Right atrium auricular region (tissue), 2 donors: Measurements from ENCODE around the gene SMC4. TPM values are rescaled to one million over a fixed set of nuclear protein-coding genes. Genes with fewer than 3 reads are reported as not detected.

Source experiments
- DNase-seq: peaks from one replicate; pipeline ENCODE4 v3.0.0-alpha.2; 2019; ENCODE audit warnings: low spot score
- H3K27ac ChIP-seq, 2 donors: fragments of 200-600 bp; sonication (generic); 1 replicate in 1 of 2; 2 replicates in 1 of 2; pipeline ENCODE4 v1.5.1; 2016 to 2019
- H3K27me3 ChIP-seq, 2 donors: fragments of 200-600 bp; sonication (generic); one replicate each; pipeline versions ENCODE4 v1.5.1 to v1.6.0; 2017 to 2019
- H3K36me3 ChIP-seq: fragments of 200-600 bp; sonication (generic); one replicate; pipeline ENCODE4 v1.5.1; 2016
- H3K4me1 ChIP-seq, 2 donors: fragments of 200-600 bp; sonication (generic); one replicate each; pipeline versions ENCODE4 v1.5.1 to v1.6.0; 2017 to 2019
- H3K4me3 ChIP-seq, 2 donors: fragments of 200-600 bp; sonication (generic); 1 replicate in 1 of 2; 2 replicates in 1 of 2; pipeline ENCODE4 v1.5.1; 2017 to 2019; ENCODE audit warnings: mild to moderate bottlenecking in 1 of 2, moderate library complexity in 1 of 2
- H3K9me3 ChIP-seq, 2 donors: fragments of 200-600 bp; sonication (generic); one replicate each; pipeline ENCODE4 v1.5.1; 2019
- microRNA counts, 2 donors: library from miRNA; unstranded; fragments of <30 nt; microRNA quantifications; one replicate each; lab custom pipeline; 2016 to 2017
- microRNA-seq, 2 donors: library from miRNA; unstranded; fragments of <30 nt; microRNA quantifications; one replicate each; pipeline ENCODE4, GENCODE V29; 2016 to 2017; ENCODE audit warnings: borderline number of aligned reads in 2 of 2, borderline replicate concordance in 1 of 2
- total RNA-seq, 2 donors: library from RNA; depleted of rRNA; stranded (reverse); fragments of >200 nt; gene quantifications; one replicate each; pipeline ENCODE4 v1.1.0, GENCODE V29; 2016
- TF ChIP-seq, protein P1 (sequence below), 2 donors: fragments of 200-600 bp; sonication (generic); IDR thresholded peaks; one replicate each; pipeline ENCODE4 v1.5.1; 2019; ENCODE audit warnings: antibody characterized with exemption in 2 of 2

The SMC4 gene
- total RNA-seq, 2 donors from 2014 or later: 10.7 to 10.8 TPM

DNA sequence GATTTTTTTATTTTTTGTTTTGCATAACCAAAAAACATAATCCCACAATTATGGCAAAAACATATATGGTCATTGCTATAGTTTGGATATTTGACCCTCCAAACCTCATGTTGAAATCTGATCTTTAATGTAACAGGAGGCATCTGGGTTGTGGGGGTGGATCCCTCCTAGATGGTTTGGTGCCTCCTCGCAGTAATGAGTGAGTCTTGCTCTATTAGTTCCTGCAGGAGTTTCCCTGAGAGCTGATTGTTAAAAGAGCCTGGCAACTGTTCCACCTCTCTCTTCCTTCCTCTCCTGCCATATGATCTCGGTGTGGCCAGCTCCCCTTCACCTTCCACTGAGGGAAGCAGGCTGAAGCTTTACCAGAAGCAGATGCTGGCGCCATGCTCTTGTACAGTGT is 83.3 kb downstream of the SMC4 start:
- H3K36me3 ChIP-seq: no peaks in the 10 kb centered on the region
- no peaks in the 10 kb centered on the region for H3K9me3 ChIP-seq
- H3K4me3 ChIP-seq: no peak overlapping the region
- DNase-seq: no peak
- TF ChIP-seq, protein P1, sequence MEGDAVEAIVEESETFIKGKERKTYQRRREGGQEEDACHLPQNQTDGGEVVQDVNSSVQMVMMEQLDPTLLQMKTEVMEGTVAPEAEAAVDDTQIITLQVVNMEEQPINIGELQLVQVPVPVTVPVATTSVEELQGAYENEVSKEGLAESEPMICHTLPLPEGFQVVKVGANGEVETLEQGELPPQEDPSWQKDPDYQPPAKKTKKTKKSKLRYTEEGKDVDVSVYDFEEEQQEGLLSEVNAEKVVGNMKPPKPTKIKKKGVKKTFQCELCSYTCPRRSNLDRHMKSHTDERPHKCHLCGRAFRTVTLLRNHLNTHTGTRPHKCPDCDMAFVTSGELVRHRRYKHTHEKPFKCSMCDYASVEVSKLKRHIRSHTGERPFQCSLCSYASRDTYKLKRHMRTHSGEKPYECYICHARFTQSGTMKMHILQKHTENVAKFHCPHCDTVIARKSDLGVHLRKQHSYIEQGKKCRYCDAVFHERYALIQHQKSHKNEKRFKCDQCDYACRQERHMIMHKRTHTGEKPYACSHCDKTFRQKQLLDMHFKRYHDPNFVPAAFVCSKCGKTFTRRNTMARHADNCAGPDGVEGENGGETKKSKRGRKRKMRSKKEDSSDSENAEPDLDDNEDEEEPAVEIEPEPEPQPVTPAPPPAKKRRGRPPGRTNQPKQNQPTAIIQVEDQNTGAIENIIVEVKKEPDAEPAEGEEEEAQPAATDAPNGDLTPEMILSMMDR (IDR thresholded peaks at IDR 0.05): no peak
- H3K4me1 ChIP-seq: no peaks in the 10 kb centered on the region
- no peaks in the 10 kb centered on the region for H3K27me3 ChIP-seq
- no peak overlapping the region for H3K27ac ChIP-seq

MicroRNAs within 50 kb of the gene (microRNA counts, 767-probe panel; counts per million panel counts)
- 4,138 to 9,984 counts per million in 2 donors for microRNA hsa-miR-15b-5p (lab: Ali Mortazavi, UCI)

Small RNAs within 50 kb of the gene (microRNA-seq; reads per million reads assigned to microRNA genes)
- 992 to 1,548 reads per million in 2 donors for gene MIR15B
- gene MIR16-2: 317 to 675 reads per million in 2 donors

Other genes starting within 250 kb of the SMC4 start
- under 1 TPM in 1 of 2 donors, not detected in 1; 0.28 TPM for gene C3orf80, start 174.2 kb upstream of the SMC4 start, total RNA-seq
- 10 to 100 TPM; 13.8 to 14.1 TPM for gene IFT80, start 425 bp upstream of the SMC4 start, total RNA-seq
- gene TRIM59, start 50.1 kb downstream of the SMC4 start, total RNA-seq: under 1 TPM; 0.15 to 0.79 TPM
- gene KPNA4, start 165.9 kb downstream of the SMC4 start, total RNA-seq: 10 to 100 TPM; 36.1 to 44.4 TPM